HL-60 (cell line): ENCODE data around the gene ZNF100.

Source experiments
- CTCF ChIP-seq: IDR thresholded peaks from one replicate; pipeline ENCODE4 v1.5.1; 2011; ENCODE audit warnings: low read length, control low read depth, inconsistent platforms; ENCODE audit not compliant: insufficient read depth
- POLR2AphosphoS5 ChIP-seq: IDR thresholded peaks from 2 replicates; pipeline ENCODE4 v1.6.1; 2012; ENCODE audit warnings: low read depth

GRCh38 chr19:21688464-21688863 lies 78.9 kb downstream of the ZNF100 start:
- no peak for TF ChIP-seq CTCF
- no peak for TF ChIP-seq POLR2AphosphoS5
